ENCODE data around the gene TMEM238. TPM values are rescaled to one million over a fixed set of nuclear protein-coding genes. Genes with fewer than 3 reads are reported as not detected.
"Not testable (repeated sequence)": the region's sequence is repeated elsewhere in the genome, so short reads cannot be mapped to it uniquely, and the experiment has no call there.

TMEM238 gene
- total and polyA plus RNA-seq, 4 experiments from 2014 or later, result 2.4 to 9.9 (median 9.6) TPM; not detected in 1

DNA sequence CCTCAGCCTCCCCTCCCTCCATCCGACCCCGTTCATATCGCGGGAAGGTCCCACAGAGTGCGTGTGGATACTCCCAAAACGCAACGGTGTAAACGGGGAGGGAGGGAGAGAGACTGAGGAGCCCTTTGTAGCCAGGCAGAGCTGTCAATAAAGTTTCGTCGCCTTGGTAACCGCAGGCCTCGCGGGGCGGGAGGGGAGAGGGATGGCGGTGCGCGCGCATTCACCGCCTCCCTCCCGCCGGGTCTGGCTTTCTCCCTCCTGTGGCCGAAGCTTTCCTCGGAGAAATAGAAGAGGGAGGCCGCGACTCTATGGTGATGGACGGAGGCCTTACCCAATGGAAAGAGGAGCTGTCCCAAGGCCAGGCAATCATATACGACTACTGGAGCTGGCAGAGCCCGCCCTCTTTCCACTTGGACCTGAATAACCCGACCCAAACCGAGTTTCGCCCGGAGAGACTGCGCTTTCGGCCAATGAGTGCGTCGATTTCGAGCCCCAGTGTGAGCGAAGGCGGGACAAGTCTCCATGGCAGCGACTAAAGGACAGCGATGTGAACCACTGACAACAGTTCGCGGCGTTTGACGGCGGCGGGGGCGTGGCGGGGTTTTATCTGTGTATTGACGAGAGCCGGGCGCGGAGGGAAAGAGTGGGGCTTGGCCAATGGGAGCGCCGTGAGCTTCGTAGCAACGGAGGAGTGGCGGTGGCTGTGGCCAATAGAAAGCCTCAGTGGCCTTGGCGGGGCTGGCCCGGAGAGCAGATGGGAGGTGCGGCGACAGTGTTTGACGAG, 44.8 kb downstream of the TMEM238 start, which contains the start of gene KMT5C:
TSS of gene KMT5C (plus strand) at position 772 of the 784 bp plus-strand sequence. CDS start 2,061 bp downstream, outside the sequence.
- Mint-ChIP-seq H3K27ac (peak within 1 kb of the TSS; percentile 97 to 100 (median 99)), H3K36me3 (peaks cover 4 to 9% of the 10 kb centered on the region in 2 donors), H3K27me3 (peaks cover 1 to 12% of the 10 kb centered on the region in 2 donors), H3K9me3 (peaks cover 0 to 5% (median 0%) of the 10 kb centered on the region in 8 donors), H3K4me1 (peaks cover 9 to 35% (median 18%) of the 10 kb centered on the region in 4 donors), H3K4me3 (peak within 1 kb of the TSS; percentile 90 to 96 (median 93))
- peaks cover 3% of the 10 kb centered on the region for H3K36me3 ChIP-seq (ENCODE audit: insufficient read depth, low read length)
- intact Hi-C loops (cut with micrococcal nuclease), result loop anchor here (1.0 kb wide), 10 partner anchors 15 to 314 kb away; partner anchors contain the start of genes COX6B2, HSPBP1, PPP1R12C and PPP6R1
- ChIA-PET POLR2A (ENCODE audit: partially characterized antibody) (interaction anchor here (0.5 to 4.1 kb wide), 34 partner anchors 9 to 890 kb away, joined by 3 to 94 read pairs (median 6); partner anchors contain the start of genes COX6B2, FIZ1, HSPBP1 and ISOC2), CTCF (ENCODE audit: partially characterized antibody) (interaction anchor here (1.0 to 2.6 kb wide), 10 partner anchors 8 to 137 kb away, joined by 3 to 30 read pairs (median 5); partner anchors contain the start of genes HSPBP1, TMEM238 and ZNF628)
- H3K27me3 ChIP-seq (ENCODE audit: insufficient read depth, low read length), result no peaks in the 10 kb centered on the region
- DNase-seq, result peak; percentile 100
- H3K4me1 ChIP-seq (ENCODE audit: insufficient read depth, low read length), result peaks cover 24% of the 10 kb centered on the region
- no peaks in the 10 kb centered on the region for H3K9me3 ChIP-seq (ENCODE audit: control insufficient read depth in 1 of 2, low read length in 2 of 2)
- H3K27ac ChIP-seq (ENCODE audit: low read depth, low read length), result peak within 1 kb of the TSS; percentile 90
- peak within 1 kb of the TSS; percentile 66 to 74 for H3K4me3 ChIP-seq (ENCODE audit: low read length in 2 of 2)

- peaks cover 1 to 17% of the 10 kb centered on the region in 2 donors for H3K27me3 Mint-ChIP-seq
- peak overlapping the region in 2 of 7 donors; percentile 97 to 98 for H3K27ac Mint-ChIP-seq
- peaks cover 0 to 5% (median 0%) of the 10 kb centered on the region in 8 donors for H3K9me3 Mint-ChIP-seq
- H3K4me3 ChIP-seq (ENCODE audit: low read length in 2 of 2), result no peak overlapping the region
- H3K27ac ChIP-seq (ENCODE audit: low read depth, low read length), result no peak overlapping the region
- CTCF ChIA-PET (ENCODE audit: partially characterized antibody), result no interaction called here
- DNase-seq, result no peak
- H3K4me1 ChIP-seq (ENCODE audit: insufficient read depth, low read length), result peaks cover 18% of the 10 kb centered on the region
- H3K9me3 ChIP-seq (ENCODE audit: control insufficient read depth in 1 of 2, low read length in 2 of 2), result no peaks in the 10 kb centered on the region
- H3K4me3 Mint-ChIP-seq, result no peak overlapping the region
- POLR2A ChIA-PET (ENCODE audit: partially characterized antibody), result interaction anchor here (1.6 to 4.1 kb wide), 2 partner anchors 34 to 50 kb away, joined by 10 to 94 read pairs; partner anchors contain the start of genes RPL28 and TMEM238
- intact Hi-C loops (cut with micrococcal nuclease), result no loop called here
- no peaks in the 10 kb centered on the region for H3K27me3 ChIP-seq (ENCODE audit: insufficient read depth, low read length)
- H3K36me3 ChIP-seq (ENCODE audit: insufficient read depth, low read length), result no peaks in the 10 kb centered on the region
- peaks cover 0 to 9% of the 10 kb centered on the region in 2 donors for H3K36me3 Mint-ChIP-seq
- H3K4me1 Mint-ChIP-seq, result peaks cover 7 to 29% (median 14%) of the 10 kb centered on the region in 4 donors
Measured at GRCh38 chr19:55336101-55336500, 48.0 kb downstream of the TMEM238 start.

GRCh38 chr19:55333870-55334269, 50.2 kb downstream of the TMEM238 start:
- POLR2A ChIA-PET (ENCODE audit: partially characterized antibody), result no interaction called here
- peaks cover 1 to 18% of the 10 kb centered on the region in 2 donors for H3K27me3 Mint-ChIP-seq
- H3K27ac ChIP-seq (ENCODE audit: low read depth, low read length), result no peak overlapping the region

DNA sequence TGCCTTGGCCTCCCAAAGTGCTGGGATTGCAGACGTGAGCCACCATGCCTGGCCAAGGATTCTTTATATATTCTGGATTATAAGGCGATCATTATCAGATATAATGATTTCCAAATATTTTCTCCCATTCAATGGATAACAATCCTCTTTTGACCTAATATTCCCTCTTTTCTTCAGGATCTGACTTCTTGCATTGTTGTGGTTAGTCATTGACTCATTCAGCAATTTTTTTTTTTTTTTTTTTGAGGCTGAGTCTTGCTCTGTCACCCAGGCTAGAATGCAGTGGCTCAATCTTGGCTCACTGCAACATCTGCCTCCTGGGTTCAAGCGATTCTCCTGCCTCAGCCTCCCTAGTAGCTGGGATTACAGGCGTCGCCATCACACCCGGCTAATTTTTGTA, 54.3 kb downstream of the TMEM238 start:
- intact Hi-C loops (cut with micrococcal nuclease); H3K27ac ChIP-seq (ENCODE audit: low read depth, low read length); H3K4me3 ChIP-seq (ENCODE audit: low read length in 2 of 2); H3K27ac Mint-ChIP-seq; CTCF ChIA-PET (ENCODE audit: partially characterized antibody); H3K36me3 Mint-ChIP-seq; DNase-seq; H3K9me3 ChIP-seq (ENCODE audit: control insufficient read depth in 1 of 2, low read length in 2 of 2); H3K36me3 ChIP-seq (ENCODE audit: insufficient read depth, low read length); H3K9me3 Mint-ChIP-seq; H3K27me3 ChIP-seq (ENCODE audit: insufficient read depth, low read length); H3K4me1 ChIP-seq (ENCODE audit: insufficient read depth, low read length); POLR2A ChIA-PET (ENCODE audit: partially characterized antibody); H3K4me3 Mint-ChIP-seq; H3K4me1 Mint-ChIP-seq: not testable (repeated sequence)
- peaks cover 0 to 14% of the 10 kb centered on the region in 2 donors for H3K27me3 Mint-ChIP-seq

More at GRCh38 chr19:55333870-55334269, 50.2 kb downstream of the TMEM238 start:
- no peak overlapping the region for H3K4me3 ChIP-seq (ENCODE audit: low read length in 2 of 2)
- Mint-ChIP-seq H3K4me1 (peaks cover 5 to 8% (median 6%) of the 10 kb centered on the region in 4 donors), H3K27ac (peak overlapping the region in 1 of 7 donors; percentile 97), H3K4me3 (no peak overlapping the region), H3K36me3 (peaks cover 0 to 6% of the 10 kb centered on the region in 2 donors), H3K9me3 (peaks cover 0 to 5% (median 0%) of the 10 kb centered on the region in 8 donors)
- DNase-seq, result no peak
- no peaks in the 10 kb centered on the region for H3K27me3 ChIP-seq (ENCODE audit: insufficient read depth, low read length)
- H3K4me1 ChIP-seq (ENCODE audit: insufficient read depth, low read length), result peaks cover 7% of the 10 kb centered on the region
- intact Hi-C loops (cut with micrococcal nuclease), result no loop called here
- CTCF ChIA-PET (ENCODE audit: partially characterized antibody), result no interaction called here
- H3K9me3 ChIP-seq (ENCODE audit: control insufficient read depth in 1 of 2, low read length in 2 of 2), result no peaks in the 10 kb centered on the region
- H3K36me3 ChIP-seq (ENCODE audit: insufficient read depth, low read length), result no peaks in the 10 kb centered on the region

Other genes with a start within 250 kb of the TMEM238 start
- not detected for gene TNNT1, start 235.1 kb downstream of the TMEM238 start, total RNA-seq
- gene TNNT1, start 235.1 kb downstream of the TMEM238 start, polyA plus RNA-seq, result not detected
- gene TNNI3, start 226.6 kb downstream of the TMEM238 start, total RNA-seq, result not detected
- gene TNNI3, start 226.6 kb downstream of the TMEM238 start, polyA plus RNA-seq, result not detected
- gene DNAAF3, start 217.7 kb downstream of the TMEM238 start, total RNA-seq, result not detected
- gene DNAAF3, start 217.7 kb downstream of the TMEM238 start, polyA plus RNA-seq, result under 1 TPM in 1 of 2 donors, not detected in 1; 0.93 TPM
- gene SYT5, start 204.0 kb downstream of the TMEM238 start, total RNA-seq, result not detected
- gene SYT5, start 204.0 kb downstream of the TMEM238 start, polyA plus RNA-seq, result under 1 TPM; 0.29 to 0.59 TPM
- not detected for gene PTPRH, start 174.8 kb downstream of the TMEM238 start, total RNA-seq
- gene PTPRH, start 174.8 kb downstream of the TMEM238 start, polyA plus RNA-seq, result not detected
- gene TMEM86B, start 155.5 kb downstream of the TMEM238 start, total RNA-seq, result 10 to 100 TPM; 19.7 to 22.1 TPM
- 1 to 10 TPM in 1 of 2 donors, not detected in 1; 3.5 TPM for gene TMEM86B, start 155.5 kb downstream of the TMEM238 start, polyA plus RNA-seq
- gene PPP6R1, start 125.3 kb downstream of the TMEM238 start, total RNA-seq, result 100 to 1,000 TPM; 161 to 162 TPM
- 100 to 1,000 TPM in 1 of 2 donors, 10 to 100 TPM in 1; 22.9 to 107 TPM for gene PPP6R1, start 125.3 kb downstream of the TMEM238 start, polyA plus RNA-seq
- gene HSPBP1, start 104.2 kb downstream of the TMEM238 start, total RNA-seq, result 10 to 100 TPM; 17.9 to 18.5 TPM
- 10 to 100 TPM; 35.7 to 38.7 TPM for gene HSPBP1, start 104.2 kb downstream of the TMEM238 start, polyA plus RNA-seq
- 1 to 10 TPM; 1.4 to 1.7 TPM for gene BRSK1, start 100.3 kb downstream of the TMEM238 start, total RNA-seq
- not detected for gene BRSK1, start 100.3 kb downstream of the TMEM238 start, polyA plus RNA-seq
- gene TMEM150B, start 59.0 kb downstream of the TMEM238 start, total RNA-seq, result 1 to 10 TPM in 1 of 2 experiments, under 1 TPM in 1; 0.87 to 1.3 TPM
- not detected for gene TMEM150B, start 59.0 kb downstream of the TMEM238 start, polyA plus RNA-seq
- gene KMT5C, start 44.4 kb downstream of the TMEM238 start, total RNA-seq, result 10 to 100 TPM; 23.1 to 23.5 TPM
- gene KMT5C, start 44.4 kb downstream of the TMEM238 start, polyA plus RNA-seq, result 1 to 10 TPM in 1 of 2 donors, under 1 TPM in 1; 0.60 to 1.5 TPM
- under 1 TPM in 1 of 2 experiments, not detected in 1; 0.38 TPM for gene COX6B2, start 29.6 kb downstream of the TMEM238 start, total RNA-seq
- not detected for gene COX6B2, start 29.6 kb downstream of the TMEM238 start, polyA plus RNA-seq
- gene GARIN5B, start 21.0 kb downstream of the TMEM238 start, total RNA-seq, result not detected
- not detected for gene GARIN5B, start 21.0 kb downstream of the TMEM238 start, polyA plus RNA-seq
- under 1 TPM; 0.32 to 0.47 TPM for gene IL11, start 13.8 kb downstream of the TMEM238 start, total RNA-seq
- not detected for gene IL11, start 13.8 kb downstream of the TMEM238 start, polyA plus RNA-seq
- not detected for gene TMEM190, start 7.5 kb downstream of the TMEM238 start, total RNA-seq
- gene TMEM190, start 7.5 kb downstream of the TMEM238 start, polyA plus RNA-seq, result not detected
- gene RPL28, start 1.6 kb upstream of the TMEM238 start, total RNA-seq, result 1,000 to 10,000 TPM; 3,136 to 3,159 TPM
- gene RPL28, start 1.6 kb upstream of the TMEM238 start, polyA plus RNA-seq, result 100 to 1,000 TPM; 257 to 784 TPM
- 10 to 100 TPM; 18.0 to 21.6 TPM for gene UBE2S, start 23.5 kb upstream of the TMEM238 start, total RNA-seq
- gene UBE2S, start 23.5 kb upstream of the TMEM238 start, polyA plus RNA-seq, result 10 to 100 TPM; 24.2 to 25.4 TPM
- not detected for gene SHISA7, start 59.0 kb upstream of the TMEM238 start, total RNA-seq
- not detected for gene SHISA7, start 59.0 kb upstream of the TMEM238 start, polyA plus RNA-seq
- 10 to 100 TPM in 1 of 2 experiments, 1 to 10 TPM in 1; 9.9 to 13.7 TPM for gene ISOC2, start 77.3 kb upstream of the TMEM238 start, total RNA-seq
- gene ISOC2, start 77.3 kb upstream of the TMEM238 start, polyA plus RNA-seq, result 10 to 100 TPM; 24.7 to 29.4 TPM
- gene C19orf85, start 80.5 kb upstream of the TMEM238 start, total RNA-seq, result not detected
- not detected for gene C19orf85, start 80.5 kb upstream of the TMEM238 start, polyA plus RNA-seq
- 1 to 10 TPM; 8.1 to 9.1 TPM for gene ZNF628, start 92.3 kb upstream of the TMEM238 start, total RNA-seq
- gene ZNF628, start 92.3 kb upstream of the TMEM238 start, polyA plus RNA-seq, result under 1 TPM in 1 of 2 donors, not detected in 1; 0.47 TPM
- 1 to 10 TPM; 2.7 to 3.1 TPM for gene NAT14, start 100.9 kb upstream of the TMEM238 start, total RNA-seq
- 1 to 10 TPM; 2.6 to 3.2 TPM for gene NAT14, start 100.9 kb upstream of the TMEM238 start, polyA plus RNA-seq
- under 1 TPM; 0.20 to 0.36 TPM for gene SSC5D, start 104.1 kb upstream of the TMEM238 start, total RNA-seq
- not detected for gene SSC5D, start 104.1 kb upstream of the TMEM238 start, polyA plus RNA-seq
- not detected for gene SBK2, start 152.8 kb upstream of the TMEM238 start, total RNA-seq
- not detected for gene SBK2, start 152.8 kb upstream of the TMEM238 start, polyA plus RNA-seq
- not detected for gene SBK3, start 161.3 kb upstream of the TMEM238 start, total RNA-seq
- not detected for gene SBK3, start 161.3 kb upstream of the TMEM238 start, polyA plus RNA-seq
- 1 to 10 TPM; 8.0 to 9.6 TPM for gene ZNF579, start 196.6 kb upstream of the TMEM238 start, total RNA-seq
- under 1 TPM in 1 of 2 donors, not detected in 1; 0.62 TPM for gene ZNF579, start 196.6 kb upstream of the TMEM238 start, polyA plus RNA-seq
- 10 to 100 TPM; 20.8 to 26.4 TPM for gene FIZ1, start 215.2 kb upstream of the TMEM238 start, total RNA-seq
- gene FIZ1, start 215.2 kb upstream of the TMEM238 start, polyA plus RNA-seq, result 1 to 10 TPM in 1 of 2 donors, under 1 TPM in 1; 0.99 to 5.3 TPM
- 10 to 100 TPM; 31.2 to 34.0 TPM for gene ZNF524, start 216.0 kb upstream of the TMEM238 start, total RNA-seq
- 10 to 100 TPM; 26.2 to 40.1 TPM for gene ZNF524, start 216.0 kb upstream of the TMEM238 start, polyA plus RNA-seq
- 10 to 100 TPM; 20.3 to 20.9 TPM for gene ZNF865, start 221.4 kb upstream of the TMEM238 start, total RNA-seq
- gene ZNF865, start 221.4 kb upstream of the TMEM238 start, polyA plus RNA-seq, result under 1 TPM in 1 of 2 donors, not detected in 1; 0.30 TPM
- 1 to 10 TPM; 7.4 TPM for gene ZNF784, start 240.3 kb upstream of the TMEM238 start, total RNA-seq
- 1 to 10 TPM; 1.7 to 2.1 TPM for gene ZNF784, start 240.3 kb upstream of the TMEM238 start, polyA plus RNA-seq

Measured in CD4-positive, alpha-beta memory T cell (primary cell).